HG02943 (cell line): ENCODE measurements around the gene FANCE.

Experiments
- ATAC-seq: cut with Tn5 transposase; IDR thresholded peaks from one replicate; pipeline ENCODE4 v1.9.1; 2021; ENCODE audit warnings: mild to moderate bottlenecking, low read depth, moderate library complexity; ENCODE audit not compliant: unreplicated experiment

FANCE gene, protein sequence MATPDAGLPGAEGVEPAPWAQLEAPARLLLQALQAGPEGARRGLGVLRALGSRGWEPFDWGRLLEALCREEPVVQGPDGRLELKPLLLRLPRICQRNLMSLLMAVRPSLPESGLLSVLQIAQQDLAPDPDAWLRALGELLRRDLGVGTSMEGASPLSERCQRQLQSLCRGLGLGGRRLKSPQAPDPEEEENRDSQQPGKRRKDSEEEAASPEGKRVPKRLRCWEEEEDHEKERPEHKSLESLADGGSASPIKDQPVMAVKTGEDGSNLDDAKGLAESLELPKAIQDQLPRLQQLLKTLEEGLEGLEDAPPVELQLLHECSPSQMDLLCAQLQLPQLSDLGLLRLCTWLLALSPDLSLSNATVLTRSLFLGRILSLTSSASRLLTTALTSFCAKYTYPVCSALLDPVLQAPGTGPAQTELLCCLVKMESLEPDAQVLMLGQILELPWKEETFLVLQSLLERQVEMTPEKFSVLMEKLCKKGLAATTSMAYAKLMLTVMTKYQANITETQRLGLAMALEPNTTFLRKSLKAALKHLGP

DNA sequence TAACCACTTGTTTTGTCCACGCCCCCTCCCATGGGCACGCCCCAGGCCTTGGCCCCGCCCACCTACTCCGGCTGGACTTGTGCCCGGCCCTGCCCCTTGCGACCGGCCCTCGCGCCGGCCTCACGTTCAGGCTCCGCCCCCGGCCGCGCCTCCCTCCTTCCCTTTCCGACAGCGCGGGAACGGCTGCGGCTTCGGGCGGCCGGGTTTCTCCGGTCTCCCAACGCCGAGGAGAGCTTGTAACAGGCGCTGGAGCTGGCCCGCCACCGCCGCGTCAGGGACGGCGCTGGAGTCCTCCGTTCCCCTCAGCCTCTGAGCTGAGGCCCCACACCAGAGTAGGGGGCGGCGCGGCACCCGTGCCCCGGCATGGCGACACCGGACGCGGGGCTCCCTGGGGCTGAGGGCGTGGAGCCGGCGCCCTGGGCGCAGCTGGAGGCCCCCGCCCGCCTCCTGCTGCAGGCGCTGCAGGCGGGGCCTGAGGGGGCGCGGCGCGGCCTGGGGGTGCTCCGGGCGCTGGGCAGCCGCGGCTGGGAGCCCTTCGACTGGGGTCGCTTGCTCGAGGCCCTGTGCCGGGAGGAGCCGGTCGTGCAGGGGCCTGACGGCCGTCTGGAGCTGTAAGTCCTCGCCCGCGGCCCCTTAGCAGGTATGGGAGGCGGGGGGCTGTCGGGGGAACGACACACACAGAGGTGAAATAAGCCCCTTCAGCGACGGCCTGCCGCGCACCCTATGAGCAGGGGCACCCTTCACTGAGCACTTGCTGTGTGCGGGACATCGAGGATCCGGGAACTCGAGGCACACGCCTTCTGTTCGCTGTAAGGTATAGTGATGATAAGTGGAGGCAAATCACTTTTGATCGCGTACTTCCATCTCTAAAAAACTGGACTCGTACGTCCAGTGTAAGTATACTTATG lies at the start of gene FANCE:
TSS of gene FANCE (plus strand) at position 156 of the 908 bp plus-strand sequence. CDS start at position 364, 208 bp downstream.
- peak; percentile 77 for ATAC-seq

DNA sequence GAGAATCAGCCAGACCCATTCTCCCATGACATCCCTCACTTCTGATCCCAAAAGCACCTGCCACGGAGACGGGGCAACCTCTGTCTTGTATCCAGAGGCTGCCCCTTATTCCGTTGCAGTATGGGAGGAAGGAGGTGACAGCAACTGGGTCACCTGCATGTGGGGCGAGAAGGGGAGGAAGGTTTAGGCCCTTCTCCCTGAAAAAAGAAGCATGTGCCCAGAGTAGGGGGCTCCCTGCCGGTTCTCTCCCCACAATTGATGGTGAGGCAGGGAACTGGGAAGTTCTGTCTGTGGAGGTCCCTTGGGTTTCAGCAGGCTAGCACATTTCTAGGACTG lies 49.3 kb upstream of the FANCE start:
- no peak for ATAC-seq

DNA sequence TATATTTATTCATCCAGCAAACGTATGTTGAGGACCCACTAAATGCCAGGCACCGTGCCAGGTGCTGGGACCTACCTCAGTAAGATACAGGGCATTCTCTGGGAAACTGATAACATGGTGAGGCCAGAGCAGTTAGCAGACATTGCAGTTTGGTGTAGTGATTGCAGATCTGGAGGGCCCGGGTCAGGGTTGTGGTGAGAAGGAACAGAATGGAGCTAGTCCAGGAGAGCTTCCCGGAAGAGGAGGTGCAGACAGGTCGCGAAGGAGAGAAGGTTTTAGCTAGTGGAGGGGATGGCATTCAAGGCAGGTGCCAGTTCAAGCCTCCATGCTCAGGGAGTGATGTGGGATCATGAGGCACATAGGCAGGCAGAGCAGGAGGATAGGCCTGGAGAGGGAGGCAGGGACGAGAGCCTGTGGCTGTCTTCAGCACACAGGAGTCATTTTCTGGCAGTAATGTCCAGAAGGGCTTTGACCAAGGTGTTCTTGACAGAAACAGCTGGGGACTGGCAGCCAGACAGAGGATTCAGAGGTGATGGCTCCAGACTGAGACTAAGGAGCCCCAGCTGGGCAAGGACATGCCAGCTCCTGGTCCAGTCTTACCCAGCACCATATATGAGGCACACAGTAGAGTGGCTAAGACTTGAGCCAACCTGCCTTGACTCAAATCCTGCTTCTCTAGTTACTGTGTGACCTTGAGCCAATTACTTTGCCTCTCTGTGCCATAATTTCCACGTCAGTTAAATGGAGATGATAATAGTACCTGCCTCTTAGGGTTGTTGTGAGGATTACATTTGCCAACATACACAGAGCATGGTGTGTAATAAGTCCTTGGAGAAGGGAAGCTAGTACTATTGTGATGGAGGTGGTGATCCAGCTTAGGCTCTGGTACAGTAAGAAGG lies 48.3 kb upstream of the FANCE start:
- ATAC-seq = no peak

DNA sequence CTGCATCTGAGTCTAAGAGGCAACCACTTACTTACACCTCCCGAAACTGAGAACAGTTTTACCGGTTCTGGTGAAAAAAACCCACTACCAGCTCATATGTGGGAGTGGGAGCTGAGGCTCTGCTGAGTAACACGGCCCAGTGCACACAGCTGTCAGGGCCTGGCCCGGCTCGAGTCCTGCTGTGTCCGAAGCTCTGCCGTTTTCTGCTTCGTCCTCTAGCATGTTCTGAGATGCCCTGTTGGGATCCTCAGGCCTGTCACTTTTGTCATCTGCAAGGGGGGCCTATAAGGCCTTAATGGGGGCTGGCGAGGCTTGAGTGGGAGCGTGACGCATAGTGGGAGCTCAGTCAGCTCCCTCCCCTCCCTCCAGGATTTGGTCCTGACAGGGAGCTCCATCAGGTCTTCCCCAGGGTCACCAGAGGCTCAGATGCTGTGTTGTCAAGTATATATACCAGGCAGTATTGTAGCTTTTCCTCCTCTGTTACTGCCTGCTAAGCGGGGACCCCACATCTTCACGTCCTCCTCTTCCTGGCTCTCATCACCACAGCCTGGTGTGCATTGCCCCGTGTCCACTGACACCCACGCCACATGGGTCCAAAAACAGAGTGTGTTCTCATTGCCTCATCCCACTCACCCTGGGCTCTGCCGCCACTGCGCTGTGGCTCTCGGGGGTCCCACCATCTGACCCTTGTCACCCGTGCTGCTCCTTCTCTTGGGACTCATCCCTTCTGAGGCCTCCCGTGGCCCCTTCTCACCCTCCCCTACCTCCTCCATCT lies 45.2 kb upstream of the FANCE start:
- no peak for ATAC-seq

DNA sequence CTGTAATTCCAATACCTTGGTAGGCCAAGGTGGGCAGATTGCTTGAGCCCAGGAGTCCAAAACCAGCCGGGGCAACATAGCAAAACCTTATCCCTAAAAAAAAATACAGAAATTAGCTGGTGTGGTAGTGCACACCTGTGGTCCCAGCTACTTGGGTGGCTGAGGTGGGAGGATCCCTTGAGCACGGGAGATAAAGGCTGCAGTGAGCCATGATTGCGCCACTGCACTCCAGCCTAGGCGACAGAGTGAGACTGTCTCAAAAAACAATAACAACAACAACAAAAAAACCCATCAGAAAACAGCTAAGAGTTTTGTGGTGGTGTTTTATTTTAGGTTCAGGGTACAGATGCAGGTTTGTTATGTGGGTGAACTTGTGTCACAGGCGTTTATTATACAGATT lies 42.9 kb upstream of the FANCE start:
- ATAC-seq = no peak

DNA sequence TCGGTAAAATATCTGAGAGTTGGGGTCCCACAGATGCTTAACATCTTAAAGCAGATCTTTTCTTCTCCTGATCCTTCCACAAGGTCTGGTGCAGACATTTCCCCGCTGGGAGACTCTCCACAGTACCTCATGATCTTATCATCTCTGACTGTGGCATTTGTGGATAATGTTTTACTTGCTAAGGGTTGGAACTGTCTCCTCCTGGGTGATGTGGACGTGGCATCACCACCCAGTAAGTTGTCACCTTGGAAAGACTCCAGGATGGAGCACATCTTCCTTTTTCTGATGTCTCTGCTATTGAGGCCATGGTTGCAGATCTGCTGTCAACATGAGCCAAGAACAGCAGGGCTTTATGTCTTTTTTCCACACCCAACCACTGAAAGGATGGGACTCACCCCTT lies 42.0 kb upstream of the FANCE start:
- no peak for ATAC-seq

DNA sequence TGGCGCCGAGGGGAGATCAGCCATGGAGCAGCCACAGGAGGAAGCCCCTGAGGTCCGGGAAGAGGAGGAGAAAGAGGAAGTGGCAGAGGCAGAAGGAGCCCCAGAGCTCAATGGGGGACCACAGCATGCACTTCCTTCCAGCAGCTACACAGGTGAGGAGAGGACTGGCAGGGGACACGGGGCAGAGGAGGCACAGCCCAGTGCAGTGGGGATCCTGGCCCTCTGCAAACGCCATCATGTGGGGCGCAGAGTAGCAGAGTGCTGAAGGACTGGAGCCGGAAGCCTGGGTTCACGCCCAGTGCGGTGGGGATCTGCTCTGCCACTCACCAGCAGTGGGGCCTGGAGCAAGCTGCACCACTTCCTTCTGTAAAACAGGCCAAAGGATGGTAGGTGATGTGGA lies 41.1 kb upstream of the FANCE start:
- ATAC-seq = no peak

DNA sequence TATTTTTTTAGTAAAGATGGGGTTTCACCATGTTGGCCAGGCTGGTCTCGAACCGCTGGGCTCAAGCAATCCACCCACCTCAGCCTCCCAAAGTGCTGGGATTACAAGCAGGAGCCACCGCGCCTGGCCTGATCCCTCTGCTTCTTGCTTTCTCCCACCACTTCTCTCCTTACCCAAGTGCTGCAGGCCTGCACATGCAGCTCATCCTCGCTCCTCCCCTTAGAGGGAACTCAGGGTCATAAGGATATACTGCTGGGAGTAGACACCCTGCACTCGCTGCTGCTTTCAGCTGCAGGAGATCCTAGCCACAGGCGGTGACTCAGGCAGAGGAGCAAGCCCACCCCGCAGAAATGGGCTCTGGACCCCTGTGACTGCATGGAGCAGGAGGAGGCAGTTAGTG lies 40.0 kb upstream of the FANCE start:
- ATAC-seq = no peak

DNA sequence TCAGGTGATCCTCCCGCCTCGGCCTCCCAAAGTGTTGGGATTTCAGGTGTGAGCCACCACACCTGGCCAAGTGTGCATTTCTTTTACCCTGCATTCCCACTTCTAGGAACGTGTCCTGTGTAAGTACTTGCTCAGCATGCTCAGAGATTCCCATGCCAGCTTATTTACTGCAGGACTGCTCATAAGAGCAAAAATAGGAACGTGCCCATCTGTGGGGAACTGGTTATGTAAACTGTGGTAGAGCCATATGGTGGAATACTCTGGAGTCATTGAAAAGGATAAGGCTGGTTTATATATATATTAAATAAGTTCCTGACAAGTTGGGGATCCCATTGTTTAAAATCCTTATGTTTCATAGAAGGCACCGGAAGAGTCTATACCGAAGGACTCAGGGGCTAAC lies 38.2 kb upstream of the FANCE start:
- ATAC-seq = no peak

DNA sequence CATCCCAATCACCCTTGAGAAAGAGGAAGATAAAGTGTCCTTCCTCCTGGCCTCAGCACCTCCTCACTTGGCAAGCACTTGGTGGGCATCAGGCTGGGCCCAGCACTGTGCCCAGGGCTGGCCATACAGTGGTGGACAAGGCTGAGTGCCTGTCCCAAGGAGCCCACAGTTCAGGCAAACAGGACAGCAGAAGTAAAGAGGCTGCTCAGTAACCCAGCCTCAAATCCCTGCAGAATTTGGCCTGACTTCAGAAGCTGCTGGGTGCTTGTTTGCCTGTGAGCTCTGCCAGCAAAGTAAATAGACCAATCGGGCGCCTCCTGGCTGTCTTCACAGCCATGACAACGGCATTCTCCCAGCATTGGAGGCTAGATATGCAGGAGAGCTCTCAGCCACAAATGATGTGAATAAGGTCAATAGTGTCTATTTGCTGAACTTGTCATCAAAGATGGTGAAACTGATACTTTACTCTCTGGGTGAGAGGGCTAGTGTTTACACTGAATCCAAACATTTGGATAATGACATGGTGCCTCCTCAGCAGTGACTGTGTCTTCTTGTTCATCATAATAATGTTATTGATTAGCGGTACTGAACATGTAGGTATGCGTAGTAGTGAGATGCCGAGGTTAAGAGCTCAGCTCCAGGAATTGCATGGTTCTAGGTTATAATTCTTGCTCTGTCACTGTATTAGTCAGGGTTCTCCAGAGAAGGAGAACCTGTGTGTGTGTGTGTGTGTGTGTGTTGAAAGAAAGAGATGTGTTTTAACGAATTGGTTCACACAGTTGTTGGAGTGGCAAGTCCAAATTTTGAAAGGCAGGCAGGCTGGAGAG lies 36.9 kb upstream of the FANCE start:
- ATAC-seq = no peak

DNA sequence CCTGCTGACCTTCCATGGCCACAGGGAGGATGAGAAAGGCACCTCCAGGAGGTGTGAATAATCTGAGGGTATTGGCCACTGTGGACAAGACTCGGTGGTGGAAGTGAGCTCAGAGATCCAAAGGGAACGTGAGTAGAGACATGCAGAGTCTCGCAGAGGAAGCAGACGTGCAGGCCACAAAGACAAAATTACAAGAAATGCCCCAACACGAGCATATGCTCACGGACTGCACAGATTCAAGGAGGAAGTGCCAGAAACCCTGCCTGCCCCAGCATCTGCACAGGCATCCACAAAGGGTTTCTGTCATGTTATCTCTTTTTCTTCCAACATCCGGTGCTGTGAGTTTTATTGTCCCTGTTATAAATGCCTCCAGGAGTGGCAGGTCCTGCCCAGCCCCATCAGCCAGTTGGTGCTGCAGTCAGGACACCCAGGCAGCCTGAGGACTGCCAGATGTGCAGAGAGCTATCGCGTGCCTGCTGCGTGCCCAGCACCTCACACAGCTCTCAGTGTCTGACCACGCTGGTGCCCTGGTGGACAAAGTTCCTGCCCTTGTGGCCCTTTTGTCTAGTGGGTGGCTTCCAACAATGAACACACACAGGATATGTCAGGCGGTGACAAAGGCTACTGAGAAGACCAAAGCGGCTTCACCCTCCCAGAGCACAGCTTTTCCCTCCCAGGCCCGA lies 34.0 kb upstream of the FANCE start:
- ATAC-seq = no peak

DNA sequence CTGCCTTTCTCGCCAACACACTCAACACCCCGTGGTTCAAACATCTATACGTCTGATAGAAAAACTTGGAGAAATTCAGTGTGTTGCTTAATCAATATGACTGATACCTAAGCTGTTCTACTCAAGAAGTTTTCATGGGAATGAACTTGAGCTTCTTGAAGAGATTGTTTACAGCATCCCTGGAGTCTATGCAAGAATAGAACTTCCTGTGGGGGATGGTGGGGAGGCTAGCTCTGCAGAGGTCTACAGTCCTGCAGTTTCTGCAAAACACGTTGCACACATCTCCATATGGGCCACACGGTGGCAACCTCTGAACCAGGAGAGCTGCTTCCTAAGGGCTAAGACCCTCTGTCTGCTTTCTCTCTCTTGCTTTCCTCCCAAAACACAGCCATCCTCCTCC lies 32.7 kb upstream of the FANCE start:
- no peak for ATAC-seq

DNA sequence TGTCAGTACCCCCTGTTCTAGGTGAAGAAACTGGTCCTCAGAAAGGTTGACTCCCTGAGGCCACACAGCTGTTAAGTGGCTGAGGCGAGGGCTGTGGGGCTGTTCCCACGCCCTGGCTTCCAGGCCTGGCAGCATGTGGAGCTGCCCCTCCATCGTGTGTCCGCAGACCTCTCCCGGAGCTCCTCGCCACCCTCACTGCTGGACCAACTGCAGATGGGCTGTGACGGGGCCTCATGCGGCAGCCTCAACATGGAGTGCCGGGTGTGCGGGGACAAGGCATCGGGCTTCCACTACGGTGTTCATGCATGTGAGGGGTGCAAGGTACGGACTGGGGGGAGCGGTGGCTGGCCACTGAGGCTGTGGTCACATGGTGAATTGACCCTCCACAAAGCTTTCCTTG lies 32.2 kb upstream of the FANCE start:
- ATAC-seq = no peak

DNA sequence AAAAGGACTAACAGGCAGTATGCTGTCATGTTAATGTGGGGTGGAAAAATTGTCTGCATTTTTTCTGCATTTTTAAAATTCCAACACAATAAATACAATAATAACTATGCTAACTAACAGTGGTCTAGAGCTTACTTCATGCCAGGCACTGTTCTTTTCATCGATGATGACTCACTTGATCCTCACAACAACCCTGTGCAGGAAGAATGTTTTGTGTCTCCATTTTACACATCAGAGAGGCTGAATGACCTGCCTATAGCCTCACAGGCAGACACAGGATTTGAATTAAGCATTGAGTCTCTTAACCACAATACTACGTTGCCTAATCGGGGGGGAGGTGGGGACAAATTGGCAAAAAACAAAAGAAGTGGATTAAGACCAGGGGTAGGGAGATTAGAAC lies 26.9 kb upstream of the FANCE start:
- ATAC-seq = no peak

DNA sequence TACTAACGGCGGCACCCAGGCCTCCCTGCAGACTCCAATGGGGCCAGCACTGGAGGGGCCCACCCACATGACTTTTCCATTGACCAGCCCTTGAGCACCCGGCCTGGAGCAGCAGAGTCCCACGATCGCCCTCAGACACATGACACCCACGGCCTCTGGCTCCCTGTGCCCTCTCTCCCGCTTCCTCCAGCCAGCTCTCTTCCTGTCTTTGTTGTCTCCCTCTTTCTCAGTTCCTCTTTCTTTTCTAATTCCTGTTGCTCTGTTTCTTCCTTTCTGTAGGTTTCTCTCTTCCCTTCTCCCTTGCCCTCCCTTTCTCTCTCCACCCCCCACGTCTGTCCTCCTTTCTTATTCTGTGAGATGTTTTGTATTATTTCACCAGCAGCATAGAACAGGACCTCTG lies 26.1 kb upstream of the FANCE start:
- no peak for ATAC-seq

DNA sequence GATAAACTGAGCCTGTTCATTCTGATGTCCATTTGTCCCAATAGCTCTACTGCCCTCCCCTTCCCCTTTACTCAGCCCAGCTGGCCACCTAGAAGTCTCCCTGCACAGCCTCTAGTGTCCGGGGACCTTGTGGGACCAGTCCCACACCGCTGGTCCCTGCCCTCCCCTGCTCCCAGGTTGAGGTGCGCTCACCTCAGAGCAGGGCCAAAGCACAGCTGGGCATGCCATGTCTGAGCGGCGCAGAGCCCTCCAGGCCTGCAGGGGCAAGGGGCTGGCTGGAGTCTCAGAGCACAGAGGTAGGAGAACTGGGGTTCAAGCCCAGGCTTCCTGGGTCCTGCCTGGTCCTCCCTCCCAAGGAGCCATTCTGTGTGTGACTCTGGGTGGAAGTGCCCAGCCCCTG lies 24.7 kb upstream of the FANCE start:
- no peak for ATAC-seq

DNA sequence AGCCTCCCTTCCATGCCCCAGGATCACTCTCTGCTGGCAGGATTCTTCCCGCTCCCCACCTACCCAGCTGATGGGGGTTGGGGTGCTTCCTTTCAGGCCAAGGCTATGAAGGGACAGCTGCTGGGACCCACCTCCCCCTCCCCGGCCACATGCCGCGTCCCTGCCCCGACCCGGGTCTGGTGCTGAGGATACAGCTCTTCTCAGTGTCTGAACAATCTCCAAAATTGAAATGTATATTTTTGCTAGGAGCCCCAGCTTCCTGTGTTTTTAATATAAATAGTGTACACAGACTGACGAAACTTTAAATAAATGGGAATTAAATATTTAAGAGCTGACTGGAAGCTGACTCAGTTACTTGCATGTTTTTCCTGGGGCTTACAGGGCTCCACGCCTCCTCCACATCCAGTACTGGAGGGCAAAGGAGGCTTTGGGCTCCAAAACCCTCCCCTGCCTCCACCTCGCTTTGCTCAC lies 24.3 kb upstream of the FANCE start:
- no peak for ATAC-seq

DNA sequence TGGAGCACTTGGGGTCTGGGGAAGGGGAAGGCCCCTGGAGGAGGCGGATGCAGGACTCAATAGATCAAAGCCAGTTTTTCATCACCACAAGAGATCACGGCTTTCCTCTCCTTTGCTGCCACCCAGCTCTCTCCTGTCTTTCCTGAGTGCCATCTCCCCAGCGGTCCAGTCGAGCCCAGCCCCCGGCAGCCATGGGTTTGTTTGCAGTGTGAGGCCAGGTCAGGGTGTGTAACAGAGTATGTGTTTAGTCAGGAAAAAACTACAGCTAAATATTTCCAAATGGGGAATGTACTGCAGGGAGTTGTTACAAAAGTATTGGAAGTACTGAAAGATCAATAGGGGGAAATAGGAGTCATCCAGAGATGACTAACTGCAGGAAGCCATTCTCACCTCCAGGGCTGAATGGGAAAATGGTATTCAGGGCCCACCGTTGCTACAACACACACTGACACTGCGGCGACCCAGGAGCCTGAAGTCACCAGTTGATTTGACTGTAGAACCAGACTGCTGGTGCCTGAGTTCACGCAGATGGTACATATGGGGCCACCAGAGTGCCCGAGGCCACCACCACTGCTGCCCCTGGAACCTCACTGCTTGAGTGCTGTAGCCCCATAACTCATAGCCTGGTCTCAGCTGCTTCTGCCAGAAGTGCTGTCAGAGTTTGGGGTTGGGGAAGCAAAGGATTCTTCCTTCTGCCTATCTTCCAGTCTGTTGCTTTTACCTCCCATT lies 23.6 kb upstream of the FANCE start:
- no peak for ATAC-seq
